Pancreas (tissue), 10 donors: Measurements from ENCODE around the gene ZNF211. TPM values are rescaled to one million over a fixed set of nuclear protein-coding genes. Genes with fewer than 3 reads are reported as not detected.

ENCODE experiments used
- ATAC-seq, 4 donors: fragments of 200-7000 bp; cut with Tn5 transposase; one replicate each; pipeline versions ENCODE4 v1.8.0 to v1.9.1; 2020; ENCODE audit warnings: mild to moderate bottlenecking in 4 of 4, moderate library complexity in 4 of 4
- DNase-seq, 6 donors: peaks; one replicate each; pipeline ENCODE4 v3.0.0-alpha.2; 2020
- FAIRE-seq: peaks from 2 replicates; lab custom pipeline; 2012; peaks lifted over from hg19 to GRCh38; lab: Jason Lieb, UNC
- H3K27ac ChIP-seq, 4 donors: fragments of 200-600 bp; sonication (generic); 1 replicate in 3 of 4; 2 replicates in 1 of 4; pipeline versions ENCODE4 v1.5.0 to v1.8.0; 2020
- H3K27me3 ChIP-seq, 4 donors: fragments of 200-600 bp; one replicate each; pipeline ENCODE4 v1.8.0; 2021
- H3K36me3 ChIP-seq, 3 donors: fragments of 200-600 bp; sonication (generic) in 1 of 3; one replicate each; pipeline versions ENCODE4 v1.5.0 to v1.8.0; 2020 to 2021
- H3K4me1 ChIP-seq, 3 donors: fragments of 200-600 bp; one replicate each; pipeline ENCODE4 v1.8.0; 2021
- H3K4me3 ChIP-seq, 4 donors: fragments of 200-600 bp; sonication (generic) in 2 of 4; one replicate each; pipeline versions ENCODE4 v1.5.0 to v1.8.0; 2020 to 2021
- H3K9me3 ChIP-seq, 4 donors: fragments of 200-600 bp; one replicate each; pipeline ENCODE4 v1.8.0; 2021
- WGBS, 2 donors: extraction: QIAGEN DNeasy Blood & Tissue Kit; methylation state at CpG; one replicate each; pipeline ENCODE4 v1.1.7; 2013; 5-methylcytosine and 5-hydroxymethylcytosine counted together
- intact Hi-C, 3 donors: fragments of 100-400 bp; cut with DNase I; formaldehyde crosslinking; loops; one replicate each; pipeline versions ENCODE4 v1.11.1 to v1.14.2; 2022
- polyA plus RNA-seq, 2 donors: library from polyadenylated mRNA; stranded (reverse); fragments of 200-250 nt; gene quantifications; one replicate each; pipeline ENCODE4 v1.2.3, GENCODE V29; 2013
- total RNA-seq, 6 donors: library from RNA; stranded (reverse); fragmentation: NEBNext Ultra II Directional in 4 of 6; extraction: Animal tissue kit (Norgen Biotek cat#: 25700) in 4 of 6; gene quantifications; one replicate each; pipeline versions ENCODE4 v1.2.1 to v1.2.4, GENCODE V29; 2021 to 2023
- TF ChIP-seq, protein P1 (sequence below), 4 donors: fragments of 200-600 bp; sonication (generic) in 3 of 4; IDR thresholded peaks; one replicate each; pipeline versions ENCODE4 v1.5.0 to v1.8.0; 2021; ENCODE audit warnings: antibody characterized with exemption in 4 of 4
- donor health status: healthy with polysubstance abuse.
- donor health status: DM: no; HTN: no; CAD: no; lungs with moderate emphysema.
- donor health status: DM: no; HTN: no; CAD: no.
- donor health status: control.
- donor health status: control.
- donor health status: Bipolar disorder and iron deficiency.
- donor health status: DM: yes; HTN: yes; CAD: no.
- donor health status: DM: no; HTN: no; CAD: no.
- donor health status: DM: no; HTN: no; CAD: no.
- donor health status: DM: yes; HTN: yes; CAD: no.

Gene ZNF211
- total and polyA plus RNA-seq, 8 donors: 2.1 to 14.3 (median 4.7) TPM

DNA sequence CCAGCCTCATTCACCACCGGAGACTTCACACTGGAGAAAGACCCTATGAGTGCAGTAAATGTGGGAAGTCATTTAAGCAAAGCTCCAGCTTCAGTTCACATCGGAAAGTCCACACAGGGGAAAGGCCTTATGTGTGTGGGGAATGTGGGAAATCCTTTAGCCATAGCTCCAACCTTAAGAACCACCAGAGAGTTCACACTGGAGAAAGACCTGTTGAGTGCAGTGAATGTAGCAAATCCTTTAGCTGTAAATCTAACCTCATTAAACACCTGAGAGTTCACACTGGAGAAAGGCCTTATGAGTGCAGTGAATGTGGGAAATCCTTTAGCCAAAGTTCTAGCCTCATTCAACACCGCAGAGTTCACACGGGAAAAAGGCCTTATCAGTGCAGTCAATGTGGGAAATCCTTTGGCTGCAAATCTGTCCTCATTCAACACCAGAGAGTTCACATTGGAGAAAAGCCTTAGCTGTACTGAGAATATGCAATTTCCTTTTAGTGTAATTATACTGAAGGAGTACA, 8.8 kb downstream of the ZNF211 start:
- no peak overlapping the region for H3K4me3 ChIP-seq
- H3K4me1 ChIP-seq: no peaks in the 10 kb centered on the region
- WGBS, 2 donors: 95 to 96% methylated on average over 4 of the region's 4 CpGs
- ATAC-seq (no peak), FAIRE-seq (no peak), DNase-seq (no peak)
- intact Hi-C loops: no loop called here
- H3K9me3 ChIP-seq: peaks cover 0 to 11% (median 0%) of the 10 kb centered on the region in 4 donors
- H3K36me3 ChIP-seq: peaks cover 4 to 48% (median 10%) of the 10 kb centered on the region in 3 donors
- no peaks in the 10 kb centered on the region for H3K27me3 ChIP-seq
- TF ChIP-seq, protein P1, sequence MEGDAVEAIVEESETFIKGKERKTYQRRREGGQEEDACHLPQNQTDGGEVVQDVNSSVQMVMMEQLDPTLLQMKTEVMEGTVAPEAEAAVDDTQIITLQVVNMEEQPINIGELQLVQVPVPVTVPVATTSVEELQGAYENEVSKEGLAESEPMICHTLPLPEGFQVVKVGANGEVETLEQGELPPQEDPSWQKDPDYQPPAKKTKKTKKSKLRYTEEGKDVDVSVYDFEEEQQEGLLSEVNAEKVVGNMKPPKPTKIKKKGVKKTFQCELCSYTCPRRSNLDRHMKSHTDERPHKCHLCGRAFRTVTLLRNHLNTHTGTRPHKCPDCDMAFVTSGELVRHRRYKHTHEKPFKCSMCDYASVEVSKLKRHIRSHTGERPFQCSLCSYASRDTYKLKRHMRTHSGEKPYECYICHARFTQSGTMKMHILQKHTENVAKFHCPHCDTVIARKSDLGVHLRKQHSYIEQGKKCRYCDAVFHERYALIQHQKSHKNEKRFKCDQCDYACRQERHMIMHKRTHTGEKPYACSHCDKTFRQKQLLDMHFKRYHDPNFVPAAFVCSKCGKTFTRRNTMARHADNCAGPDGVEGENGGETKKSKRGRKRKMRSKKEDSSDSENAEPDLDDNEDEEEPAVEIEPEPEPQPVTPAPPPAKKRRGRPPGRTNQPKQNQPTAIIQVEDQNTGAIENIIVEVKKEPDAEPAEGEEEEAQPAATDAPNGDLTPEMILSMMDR (IDR thresholded peaks at IDR 0.05): no peak
- no peak overlapping the region for H3K27ac ChIP-seq

DNA sequence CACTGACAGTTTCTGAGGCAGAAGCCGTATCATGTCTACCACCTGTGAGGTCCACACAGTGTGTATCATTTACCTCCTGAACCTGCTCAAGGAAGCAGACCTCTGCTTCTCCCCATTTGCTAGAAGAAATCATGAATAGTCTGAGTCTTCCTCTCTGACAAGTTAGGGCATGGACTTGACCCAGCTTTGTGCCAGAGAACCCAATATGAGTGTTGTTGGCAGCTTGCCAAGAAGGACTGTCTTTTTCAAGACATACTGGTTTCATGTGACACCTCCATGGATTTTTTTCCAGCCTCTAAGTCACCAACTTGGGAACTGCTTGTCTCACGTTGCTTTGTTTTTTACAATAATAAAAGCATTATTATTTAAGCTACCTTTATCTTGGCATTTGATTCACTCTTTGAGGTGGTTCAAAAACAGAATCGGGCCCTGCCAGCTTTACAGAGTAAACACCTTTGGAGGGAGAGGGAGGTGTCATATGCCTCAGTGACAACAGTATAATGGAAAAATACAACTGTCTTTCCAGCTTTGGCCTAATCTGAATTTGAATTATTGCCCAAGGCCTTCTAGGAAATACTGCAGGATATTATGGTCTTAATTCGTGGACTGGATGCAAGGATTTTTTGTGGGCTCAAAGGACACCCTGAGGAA, 9.6 kb downstream of the ZNF211 start:
- no peak for DNase-seq
- Histone ChIP-seq H3K27me3 (no peaks in the 10 kb centered on the region), H3K4me1 (no peaks in the 10 kb centered on the region), H3K27ac (no peak overlapping the region), H3K4me3 (no peak overlapping the region), H3K36me3 (peaks cover 4 to 42% (median 10%) of the 10 kb centered on the region in 3 donors), H3K9me3 (peaks cover 0 to 5% (median 0%) of the 10 kb centered on the region in 4 donors)
- no peak for FAIRE-seq
- intact Hi-C loops: no loop called here
- ATAC-seq: no peak
- 80% methylated on average over 4 of the region's 4 CpGs for WGBS, 2 donors
- TF ChIP-seq, protein P1 (IDR thresholded peaks at IDR 0.05): no peak

DNA sequence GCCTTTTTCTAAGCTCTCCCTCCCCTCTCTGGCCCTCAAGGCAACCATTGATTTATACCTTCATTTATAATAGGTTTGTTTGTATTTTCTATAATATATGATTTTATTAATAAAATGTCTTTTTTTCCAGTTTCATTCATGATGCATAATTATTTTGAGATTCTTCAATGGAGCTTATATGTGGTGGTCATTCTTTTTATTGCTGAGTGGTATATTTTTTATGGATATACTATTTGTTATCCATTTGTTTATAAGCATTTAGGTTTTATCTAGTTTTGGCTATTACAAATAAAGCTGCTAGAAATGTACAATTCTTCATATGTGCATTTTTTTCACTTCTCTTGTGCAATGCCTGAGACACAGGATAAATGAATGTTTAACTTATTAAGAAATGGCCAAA, 10.8 kb downstream of the ZNF211 start:
- FAIRE-seq (no peak), ATAC-seq (no peak), DNase-seq (no peak)
- Histone ChIP-seq H3K36me3 (peaks cover 4 to 34% (median 10%) of the 10 kb centered on the region in 3 donors), H3K4me3 (no peak overlapping the region), H3K4me1 (no peaks in the 10 kb centered on the region), H3K9me3 (peaks cover 0 to 5% (median 0%) of the 10 kb centered on the region in 4 donors), H3K27me3 (no peaks in the 10 kb centered on the region), H3K27ac (no peak overlapping the region)
- TF ChIP-seq, protein P1 (IDR thresholded peaks at IDR 0.05): no peak
- intact Hi-C loops: no loop called here

DNA sequence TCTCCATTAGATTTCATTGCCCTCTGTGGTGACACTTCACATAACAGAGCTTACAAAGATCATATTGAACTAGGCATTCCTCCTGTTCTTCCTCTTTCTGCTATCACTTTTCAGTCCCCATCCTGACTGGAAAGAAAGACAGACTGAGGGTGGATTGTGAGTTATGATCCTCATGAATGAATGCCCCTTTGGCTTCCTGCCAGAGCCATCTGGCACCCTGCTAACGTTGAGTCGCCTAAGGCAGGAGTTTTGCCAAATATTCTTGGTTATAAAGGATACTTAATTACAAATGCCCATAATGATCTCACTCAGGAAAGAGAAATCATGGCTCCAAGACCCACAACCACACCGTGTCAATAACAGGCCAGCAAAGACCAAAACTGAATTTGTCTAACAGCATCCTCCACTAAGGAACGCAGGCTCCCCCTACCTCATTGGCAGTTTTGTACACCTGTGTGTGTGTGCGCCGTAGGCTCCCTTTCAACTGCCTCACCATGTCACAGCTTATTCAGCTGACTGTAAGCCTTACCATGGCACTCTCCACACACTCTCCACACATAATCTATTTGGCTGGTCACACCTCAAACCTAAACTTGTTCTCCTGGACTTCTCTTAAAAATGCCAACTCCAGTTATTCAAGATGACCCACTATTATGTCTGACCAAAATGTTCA, 15.5 kb downstream of the ZNF211 start:
- DNase-seq (no peak), FAIRE-seq (no peak), ATAC-seq (no peak)
- TF ChIP-seq, protein P1 (IDR thresholded peaks at IDR 0.05): no peak
- WGBS, 2 donors: 48 to 50% methylated on average over 6 of the region's 6 CpGs
- intact Hi-C loops: no loop called here
- no peak overlapping the region for H3K4me3 ChIP-seq
- H3K27ac ChIP-seq: no peak overlapping the region
- no peaks in the 10 kb centered on the region for H3K27me3 ChIP-seq
- H3K9me3 ChIP-seq: no peaks in the 10 kb centered on the region
- no peaks in the 10 kb centered on the region for H3K36me3 ChIP-seq
- H3K4me1 ChIP-seq: no peaks in the 10 kb centered on the region

DNA sequence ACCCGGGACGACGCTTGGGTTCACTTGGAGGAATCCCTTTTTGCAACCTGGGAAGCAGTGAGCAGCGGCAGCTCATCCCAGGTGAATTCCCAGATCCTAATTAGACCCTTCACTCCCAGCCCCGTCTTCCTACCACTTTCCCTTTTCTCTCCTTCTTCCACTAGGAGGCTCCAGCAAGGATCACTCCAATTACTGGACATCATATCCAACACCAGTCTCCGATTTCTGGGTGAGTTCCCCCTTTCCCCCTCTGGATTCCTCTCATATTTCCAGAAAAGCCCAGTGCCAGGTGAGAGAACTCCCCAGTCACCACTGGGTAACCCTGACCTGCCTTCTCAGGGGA, 18.7 kb downstream of the ZNF211 start:
- Histone ChIP-seq H3K27ac (no peak overlapping the region), H3K4me3 (no peak overlapping the region), H3K9me3 (no peaks in the 10 kb centered on the region), H3K27me3 (no peaks in the 10 kb centered on the region), H3K4me1 (no peaks in the 10 kb centered on the region), H3K36me3 (no peaks in the 10 kb centered on the region)
- intact Hi-C loops: no loop called here
- FAIRE-seq: no peak
- TF ChIP-seq, protein P1 (IDR thresholded peaks at IDR 0.05): no peak
- WGBS, 2 donors: 20 to 27% methylated on average over 6 of the region's 6 CpGs
- no peak for DNase-seq
- ATAC-seq: no peak
